Measurements from ENCODE around the gene MMP24.

- TF ChIP-seq CTCF (IDR thresholded peaks at IDR 0.05) (peak; percentile 83 to 93 (median 84)), POLR2AphosphoS5 (IDR thresholded peaks at IDR 0.05) (no peak)
These were observed 18.4 kb upstream of the MMP24 start for GRCh38 chr20:35207950-35208611.
